A673 (cell line): Measurements from ENCODE around the gene BSCL2. TPM values are rescaled to one million over a fixed set of nuclear protein-coding genes. Genes with fewer than 3 reads are reported as not detected.

Source experiments
- BruUV-seq: library from RNA; stranded (reverse); fragments of 400-500 nt; replicated peaks from 2 replicates; lab custom pipeline; 2021; lab: Mats Ljungman, UMichigan
- CTCF ChIA-PET: fragments of 300-600 bp; sonication (Branson Sonifier 250); formaldehyde crosslinking; loops from one replicate; lab custom pipeline; 2022; ENCODE audit warnings: antibody characterized with exemption; lab: Charles Lee
- POLR2A ChIA-PET: fragments of 300-600 bp; sonication (Branson Sonifier 250); formaldehyde crosslinking; loops from one replicate; lab custom pipeline; 2022; ENCODE audit warnings: antibody characterized with exemption; ENCODE audit not compliant: low non-redundant PET; lab: Charles Lee
- DNase-seq: peaks from one replicate; pipeline ENCODE4 v3.0.0-alpha.2; 2015; ENCODE audit warnings: low spot score
- H3K27ac ChIP-seq: fragments of 200-600 bp; sonication (generic); 2 replicates; pipeline ENCODE4 v1.5.1; 2016; ENCODE audit warnings: mixed run types, low read depth, mild to moderate bottlenecking, mixed read lengths, antibody characterized with exemption, low read length; ENCODE audit not compliant: poor library complexity, severe bottlenecking
- H3K27me3 ChIP-seq: fragments of 200-600 bp; sonication (generic); replicated peaks from 2 replicates; pipeline ENCODE4 v1.6.1; 2017; ENCODE audit warnings: mixed run types, low read depth, mild to moderate bottlenecking, mixed read lengths, antibody characterized with exemption, low read length; ENCODE audit not compliant: insufficient read depth, poor library complexity
- H3K36me3 ChIP-seq: fragments of 200-600 bp; sonication (generic); 2 replicates; pipeline ENCODE4 v1.6.1; 2016; ENCODE audit warnings: mixed run types, mild to moderate bottlenecking, mixed read lengths, antibody characterized with exemption, low read length; ENCODE audit not compliant: insufficient read depth, poor library complexity, severe bottlenecking
- H3K4me1 ChIP-seq: fragments of 200-600 bp; sonication (generic); 2 replicates; pipeline ENCODE4 v1.6.1; 2017; ENCODE audit warnings: mixed run types, mild to moderate bottlenecking, mixed read lengths, antibody characterized with exemption, low read length; ENCODE audit not compliant: insufficient read depth, poor library complexity, severe bottlenecking
- H3K4me3 ChIP-seq: fragments of 200-600 bp; sonication (generic); 2 replicates; pipeline ENCODE4 v1.5.1; 2016; ENCODE audit warnings: low read depth, mixed run types, mild to moderate bottlenecking, mixed read lengths, low read length; ENCODE audit not compliant: poor library complexity, severe bottlenecking
- H3K9me3 ChIP-seq: fragments of 200-600 bp; sonication (generic); 2 replicates; pipeline ENCODE4 v1.6.1; 2016; ENCODE audit warnings: mixed run types, low read depth, mild to moderate bottlenecking, mixed read lengths, antibody characterized with exemption, low read length; ENCODE audit not compliant: poor library complexity, severe bottlenecking
- EZH2 ChIP-seq: fragments of 200-600 bp; sonication (generic); IDR thresholded peaks from 2 replicates; pipeline ENCODE4 v1.6.1; 2017; ENCODE audit warnings: borderline replicate concordance, low read depth, mild to moderate bottlenecking, mixed read lengths, antibody characterized with exemption, low read length; ENCODE audit not compliant: poor library complexity, severe bottlenecking
- intact Hi-C: fragments of 100-400 bp; cut with micrococcal nuclease; formaldehyde crosslinking; loops from one replicate; pipeline ENCODE4 v1.10.0; 2022; ENCODE audit not compliant: unreplicated experiment
- total RNA-seq: library from RNA; stranded (reverse); gene quantifications from 2 replicates; pipeline ENCODE4 v1.2.3, GENCODE V29; 2021
- TF ChIP-seq, protein P1 (sequence below): fragments of 300-800, 200-600 bp; sonication (generic); conservative IDR thresholded peaks from 2 replicates; pipeline ENCODE4 v1.5.1; 2017; ENCODE audit warnings: low read depth, mild to moderate bottlenecking, antibody characterized with exemption, low read length, moderate library complexity, mixed read lengths

The BSCL2 gene
- total RNA-seq, 1 experiment from 2014 or later, result 123 TPM

GRCh38 chr11:62724171-62724570 is 16.9 kb upstream of the BSCL2 start:
- Histone ChIP-seq H3K4me3 (peak overlapping the region; percentile 86), H3K9me3 (no peaks in the 10 kb centered on the region), H3K27me3 (no peaks in the 10 kb centered on the region), H3K4me1 (peaks cover 8% of the 10 kb centered on the region), H3K36me3 (peaks cover 61% of the 10 kb centered on the region), H3K27ac (peak overlapping the region; percentile 98)
- intact Hi-C loops, result no loop called here
- no TSS peak for BruUV-seq
- DNase-seq, result no peak
- ChIA-PET CTCF (interaction anchor here (0.5 kb wide), 1 partner anchor 64 kb away, joined by 6 read pairs; no protein-coding TSS in a partner anchor), POLR2A (no interaction called here)
- TF ChIP-seq, protein P1, sequence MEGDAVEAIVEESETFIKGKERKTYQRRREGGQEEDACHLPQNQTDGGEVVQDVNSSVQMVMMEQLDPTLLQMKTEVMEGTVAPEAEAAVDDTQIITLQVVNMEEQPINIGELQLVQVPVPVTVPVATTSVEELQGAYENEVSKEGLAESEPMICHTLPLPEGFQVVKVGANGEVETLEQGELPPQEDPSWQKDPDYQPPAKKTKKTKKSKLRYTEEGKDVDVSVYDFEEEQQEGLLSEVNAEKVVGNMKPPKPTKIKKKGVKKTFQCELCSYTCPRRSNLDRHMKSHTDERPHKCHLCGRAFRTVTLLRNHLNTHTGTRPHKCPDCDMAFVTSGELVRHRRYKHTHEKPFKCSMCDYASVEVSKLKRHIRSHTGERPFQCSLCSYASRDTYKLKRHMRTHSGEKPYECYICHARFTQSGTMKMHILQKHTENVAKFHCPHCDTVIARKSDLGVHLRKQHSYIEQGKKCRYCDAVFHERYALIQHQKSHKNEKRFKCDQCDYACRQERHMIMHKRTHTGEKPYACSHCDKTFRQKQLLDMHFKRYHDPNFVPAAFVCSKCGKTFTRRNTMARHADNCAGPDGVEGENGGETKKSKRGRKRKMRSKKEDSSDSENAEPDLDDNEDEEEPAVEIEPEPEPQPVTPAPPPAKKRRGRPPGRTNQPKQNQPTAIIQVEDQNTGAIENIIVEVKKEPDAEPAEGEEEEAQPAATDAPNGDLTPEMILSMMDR, result no peak
- TF ChIP-seq EZH2, result no peak

DNA sequence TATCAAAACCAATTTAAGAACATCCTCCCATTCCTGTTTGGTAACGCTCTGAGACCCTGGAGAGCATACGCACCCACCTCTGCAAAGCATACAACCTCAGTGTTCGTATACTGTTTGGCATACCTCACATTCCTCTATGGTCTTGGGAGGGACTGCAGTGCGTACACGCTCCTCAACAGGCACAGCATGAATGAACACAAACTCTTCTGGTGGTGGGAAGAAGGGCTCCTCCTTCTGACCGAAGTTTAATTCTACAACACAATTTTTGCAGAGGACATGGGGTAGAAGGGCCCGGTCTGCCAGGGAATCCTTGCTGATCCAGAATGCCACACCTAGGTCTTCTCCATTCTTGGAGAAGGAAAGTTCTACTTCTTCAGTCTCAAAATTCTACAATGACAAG is 14.8 kb upstream of the BSCL2 start:
- peak; percentile 84 for DNase-seq
- POLR2A ChIA-PET, result no interaction called here
- TF ChIP-seq, protein P1, result peak; percentile 50
- no peak for TF ChIP-seq EZH2
- no peaks in the 10 kb centered on the region for H3K27me3 ChIP-seq
- intact Hi-C loops, result no loop called here
- CTCF ChIA-PET, result no interaction called here
- no peak overlapping the region for H3K4me3 ChIP-seq
- H3K9me3 ChIP-seq, result no peaks in the 10 kb centered on the region
- BruUV-seq, result TSS peak; percentile 68
- peaks cover 8% of the 10 kb centered on the region for H3K4me1 ChIP-seq
- peak overlapping the region; percentile 10 for H3K27ac ChIP-seq
- peaks cover 82% of the 10 kb centered on the region for H3K36me3 ChIP-seq

DNA sequence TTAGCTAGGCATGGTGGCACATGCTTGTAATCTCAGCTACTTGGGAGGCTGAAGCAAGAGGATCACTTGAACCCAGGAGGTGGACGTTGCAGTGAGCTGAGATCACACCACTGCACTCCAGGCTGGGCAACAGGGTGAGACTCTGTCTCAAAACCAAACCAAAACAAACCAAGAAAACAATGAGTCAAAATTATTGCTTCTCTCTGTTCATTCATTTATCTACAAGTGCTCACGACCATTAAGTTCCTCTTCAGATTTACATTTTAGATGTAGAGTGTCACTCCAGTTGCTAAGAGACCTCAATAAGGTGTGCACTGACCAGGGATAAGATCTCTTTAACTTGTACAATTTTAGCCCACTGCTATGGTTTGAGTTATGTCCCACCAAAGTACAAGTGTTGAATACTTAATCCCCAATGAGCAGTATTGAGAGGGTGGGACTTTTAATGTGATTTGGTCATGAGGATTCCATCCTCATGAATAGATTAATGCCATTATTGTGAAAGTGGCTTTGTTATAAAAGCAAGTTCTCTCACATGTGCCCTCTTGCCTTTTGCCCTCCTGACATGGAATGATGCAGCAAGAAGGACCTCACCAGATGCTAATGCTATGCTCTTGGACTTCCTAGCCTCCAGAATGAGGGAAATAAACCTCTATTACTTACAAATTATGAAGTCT is 12.2 kb upstream of the BSCL2 start:
- ChIA-PET CTCF (no interaction called here), POLR2A (interaction anchor here (0.7 kb wide), 1 partner anchor 8 kb away, joined by 3 read pairs; the partner anchor contains the start of gene HNRNPUL2)
- TF ChIP-seq, protein P1, result no peak
- no peak for TF ChIP-seq EZH2
- H3K27me3 ChIP-seq, result no peaks in the 10 kb centered on the region
- intact Hi-C loops, result no loop called here
- no peaks in the 10 kb centered on the region for H3K9me3 ChIP-seq
- no peak overlapping the region for H3K27ac ChIP-seq
- H3K4me3 ChIP-seq, result no peak overlapping the region
- peaks cover 97% of the 10 kb centered on the region for H3K36me3 ChIP-seq
- DNase-seq, result peak; percentile 57
- BruUV-seq, result no TSS peak
- peaks cover 4% of the 10 kb centered on the region for H3K4me1 ChIP-seq
